PC-9 (cell line): Measurements from ENCODE around the gene TKT. TPM values are rescaled to one million over a fixed set of nuclear protein-coding genes. Genes with fewer than 3 reads are reported as not detected.

Source experiments
- BruUV-seq: library from RNA; stranded (reverse); fragments of 400-500 nt; replicated peaks from 2 replicates; lab custom pipeline; 2021; lab: Mats Ljungman, UMichigan
- CTCF ChIA-PET: fragments of 300-600 bp; sonication (Branson Sonifier 250); formaldehyde crosslinking; loops from one replicate; lab custom pipeline; 2022; ENCODE audit warnings: antibody characterized with exemption; lab: Charles Lee
- POLR2A ChIA-PET: fragments of 300-600 bp; sonication (Branson Sonifier 250); formaldehyde crosslinking; loops from one replicate; lab custom pipeline; 2022; ENCODE audit warnings: antibody characterized with exemption; ENCODE audit not compliant: unreplicated experiment; lab: Charles Lee
- DNase-seq, 2 experiments: peaks; one replicate each; pipeline versions ENCODE4 v3.0.0 to v3.0.0-alpha.2; 2015 to 2022; ENCODE audit warnings: mixed read lengths in 1 of 2
- H2AFZ ChIP-seq: fragments of 200-600 bp; sonication (generic); 2 replicates; pipeline ENCODE4 v1.8.1; 2017; ENCODE audit warnings: antibody characterized with exemption
- H3F3A ChIP-seq: fragments of 200-600 bp; sonication (generic); 2 replicates; pipeline ENCODE4 v1.8.1; 2017; ENCODE audit warnings: antibody characterized with exemption, mild to moderate bottlenecking, low read depth; ENCODE audit not compliant: insufficient read depth
- H3K27ac ChIP-seq: fragments of 200-600 bp; sonication (generic); 2 replicates; pipeline ENCODE4 v1.6.1; 2016; ENCODE audit warnings: mixed run types
- H3K27me3 ChIP-seq: fragments of 200-600 bp; sonication (generic); 2 replicates; pipeline ENCODE4 v1.6.1; 2016; ENCODE audit warnings: low read depth, mixed run types; ENCODE audit not compliant: insufficient read depth
- H3K36me3 ChIP-seq: fragments of 200-600 bp; sonication (generic); 2 replicates; pipeline ENCODE4 v1.6.1; 2016; ENCODE audit warnings: low read depth, mixed run types
- H3K4me1 ChIP-seq: fragments of 200-600 bp; sonication (generic); replicated peaks from 2 replicates; pipeline ENCODE4 v1.6.1; 2016; ENCODE audit warnings: mixed run types; ENCODE audit not compliant: insufficient read depth
- H3K4me2 ChIP-seq: fragments of 200-600 bp; sonication (generic); 2 replicates; pipeline ENCODE4 v1.6.1; 2017; ENCODE audit warnings: mixed run types
- H3K4me3 ChIP-seq: fragments of 200-600 bp; sonication (generic); 2 replicates; pipeline ENCODE4 v1.6.1; 2016; ENCODE audit warnings: mixed run types
- H3K79me2 ChIP-seq: fragments of 200-600 bp; sonication (generic); 2 replicates; pipeline ENCODE4 v1.6.1; 2017; ENCODE audit warnings: low read depth, mixed run types
- H3K9me2 ChIP-seq: fragments of 200-600 bp; sonication (generic); 2 replicates; pipeline ENCODE4 v1.8.1; 2017; ENCODE audit warnings: mild to moderate bottlenecking; ENCODE audit not compliant: insufficient read depth
- H3K9me3 ChIP-seq: fragments of 200-600 bp; sonication (generic); 2 replicates; pipeline ENCODE4 v1.8.1; 2016; ENCODE audit warnings: low read depth; ENCODE audit not compliant: insufficient read depth
- H4K20me1 ChIP-seq: fragments of 200-600 bp; sonication (generic); 2 replicates; pipeline ENCODE4 v1.8.1; 2017; ENCODE audit not compliant: insufficient read depth
- CTCF ChIP-seq: fragments of 200-600 bp; sonication (generic); conservative IDR thresholded peaks from 2 replicates; pipeline ENCODE4 v1.6.1; 2017; ENCODE audit warnings: mixed run types, antibody characterized with exemption, mild to moderate bottlenecking, moderate library complexity
- EZH2 ChIP-seq: fragments of 200-600 bp; sonication (generic); IDR thresholded peaks from 2 replicates; pipeline ENCODE4 v1.8.0; 2017; ENCODE audit warnings: antibody characterized with exemption, low read depth
- intact Hi-C: fragments of 100-400 bp; cut with micrococcal nuclease; formaldehyde crosslinking; loops from one replicate; pipeline ENCODE4 v1.10.0; 2022; ENCODE audit not compliant: unreplicated experiment
- total RNA-seq: library from RNA; stranded (reverse); gene quantifications from 2 replicates; pipeline ENCODE4 v1.2.3, GENCODE V29; 2021

The TKT gene
- total RNA-seq, 1 experiment from 2014 or later: 2,016 TPM

GRCh38 chr3:53190659-53191058 lies 65.2 kb downstream of the TKT start:
- H3F3A ChIP-seq: no peaks in the 10 kb centered on the region
- H3K4me2 ChIP-seq: no peak overlapping the region
- no peaks in the 10 kb centered on the region; the same call in 1 of the 2 replicates for H3K4me1 ChIP-seq
- no TSS peak for BruUV-seq
- CTCF ChIA-PET: no interaction called here
- intact Hi-C loops: loop anchor here (10.0 kb wide), 1 partner anchor 524 kb away; no protein-coding TSS in a partner anchor
- no peaks in the 10 kb centered on the region for H3K9me3 ChIP-seq
- no peaks in the 10 kb centered on the region for H3K9me2 ChIP-seq
- POLR2A ChIA-PET: no interaction called here
- DNase-seq: no peak
- no peaks in the 10 kb centered on the region for H3K79me2 ChIP-seq
- no peak overlapping the region for H3K4me3 ChIP-seq
- H3K27ac ChIP-seq: no peak overlapping the region
- H3K36me3 ChIP-seq: no peaks in the 10 kb centered on the region
- H3K27me3 ChIP-seq: no peaks in the 10 kb centered on the region
- no peak overlapping the region for H2AFZ ChIP-seq
- H4K20me1 ChIP-seq: no peaks in the 10 kb centered on the region
- TF ChIP-seq CTCF (no peak), EZH2 (no peak)

GRCh38 chr3:53189276-53189675 lies 66.5 kb downstream of the TKT start:
- Histone ChIP-seq H3K27me3 (no peaks in the 10 kb centered on the region), H3K9me2 (no peaks in the 10 kb centered on the region), H2AFZ (no peak overlapping the region), H3K4me2 (no peak overlapping the region), H3K4me3 (no peak overlapping the region), H3K79me2 (no peaks in the 10 kb centered on the region), H3K9me3 (no peaks in the 10 kb centered on the region), H3K27ac (no peak overlapping the region), H4K20me1 (no peaks in the 10 kb centered on the region), H3F3A (no peaks in the 10 kb centered on the region), H3K36me3 (no peaks in the 10 kb centered on the region), H3K4me1 (no peaks in the 10 kb centered on the region; the same call in 1 of the 2 replicates)
- POLR2A ChIA-PET: no interaction called here
- TF ChIP-seq CTCF (no peak), EZH2 (no peak)
- no peak for DNase-seq
- intact Hi-C loops: no loop called here
- BruUV-seq: no TSS peak
- CTCF ChIA-PET: no interaction called here

- DNase-seq: no peak
- no peaks in the 10 kb centered on the region for H3K36me3 ChIP-seq
- H3K4me1 ChIP-seq: no peaks in the 10 kb centered on the region; the same call in 1 of the 2 replicates
- no peaks in the 10 kb centered on the region for H4K20me1 ChIP-seq
- no peak overlapping the region for H3K4me2 ChIP-seq
- no peaks in the 10 kb centered on the region for H3F3A ChIP-seq
- no peaks in the 10 kb centered on the region for H3K9me3 ChIP-seq
- no peaks in the 10 kb centered on the region for H3K27me3 ChIP-seq
- no peaks in the 10 kb centered on the region for H3K9me2 ChIP-seq
- H2AFZ ChIP-seq: no peak overlapping the region
- intact Hi-C loops: no loop called here
- no TSS peak for BruUV-seq
- POLR2A ChIA-PET: no interaction called here
- H3K27ac ChIP-seq: no peak overlapping the region
- no peaks in the 10 kb centered on the region for H3K79me2 ChIP-seq
- TF ChIP-seq EZH2: no peak
- no peak for TF ChIP-seq CTCF
- no peak overlapping the region for H3K4me3 ChIP-seq
- CTCF ChIA-PET: no interaction called here
Observed at GRCh38 chr3:53188720-53189119, 67.1 kb downstream of the TKT start.
